ENCODE data around the gene SIK3.
"Not testable (repeated sequence)": the region's sequence is repeated elsewhere in the genome, so short reads cannot be mapped to it uniquely, and the experiment has no call there.

Gene SIK3

DNA sequence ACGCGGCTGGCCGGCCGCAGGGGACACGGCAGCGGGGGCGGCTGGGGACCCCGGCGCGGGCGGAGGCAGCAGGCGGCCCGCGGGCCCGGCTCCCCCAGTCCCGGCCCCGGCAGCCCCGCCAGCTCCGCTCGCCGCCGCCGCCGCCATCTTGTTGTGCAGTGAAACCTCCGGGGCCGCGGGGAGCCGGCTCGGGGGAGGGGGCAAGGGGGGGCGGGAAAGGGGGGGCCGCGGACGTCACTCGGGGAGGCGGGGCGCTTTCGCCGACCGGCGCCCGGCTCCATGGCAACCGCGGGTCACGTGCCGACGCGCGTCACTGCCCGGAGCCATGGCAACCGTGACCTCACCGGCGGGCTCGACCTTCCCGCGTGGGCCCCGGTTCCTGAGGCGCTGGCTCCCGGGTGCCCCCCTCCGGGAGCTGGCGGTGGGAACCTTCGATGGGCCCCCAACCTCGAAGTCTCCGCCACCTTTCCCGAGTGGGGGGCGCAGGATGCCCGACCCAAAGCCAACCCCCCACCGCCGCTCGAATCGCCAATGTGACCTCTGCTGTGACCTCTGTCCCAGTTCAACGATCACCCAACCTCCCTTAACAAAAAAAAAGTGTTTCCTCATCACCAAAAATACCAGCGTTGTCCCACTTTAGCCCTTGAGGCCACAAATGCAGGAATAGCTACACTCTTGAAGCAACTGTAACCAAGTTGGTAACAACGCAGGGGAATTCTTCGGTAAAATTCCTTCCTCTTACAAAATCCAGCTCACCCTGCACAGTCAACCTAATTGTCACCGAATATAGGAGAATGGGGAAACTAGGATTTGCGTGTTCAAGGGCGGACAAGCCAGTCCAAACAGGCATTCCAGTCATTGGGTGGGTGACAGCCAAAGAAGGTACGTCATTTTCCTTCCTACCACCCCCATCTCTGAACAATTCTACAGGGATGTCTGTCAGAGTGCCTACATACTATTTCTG, at the start of gene SIK3:
TSS of gene SIK3 (minus strand) at position 160 of the 964 bp plus-strand sequence. CDS start at position 147, 13 bp downstream.
- peak; percentile 95 for DNase-seq

DNA sequence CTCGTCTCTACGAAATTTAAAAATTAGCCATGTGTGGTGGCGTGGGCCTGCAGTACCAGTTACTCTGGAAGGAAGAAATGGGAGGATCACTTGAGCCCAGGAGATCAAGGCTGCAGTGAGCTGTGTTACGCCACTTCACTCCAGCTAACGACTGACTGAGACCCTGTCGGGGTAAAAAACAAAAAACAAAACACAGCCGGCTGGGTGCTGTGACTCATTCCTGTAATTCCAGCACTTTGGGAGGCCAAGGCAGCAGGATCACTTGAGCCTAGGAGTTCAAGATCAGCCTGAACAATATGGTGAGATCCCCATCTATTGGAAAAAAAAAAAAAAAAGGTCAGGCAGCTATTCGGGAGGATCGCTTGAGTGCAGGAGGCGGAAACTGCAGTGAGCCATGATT, 48.3 kb upstream of the SIK3 start:
- DNase-seq = no peak

DNA sequence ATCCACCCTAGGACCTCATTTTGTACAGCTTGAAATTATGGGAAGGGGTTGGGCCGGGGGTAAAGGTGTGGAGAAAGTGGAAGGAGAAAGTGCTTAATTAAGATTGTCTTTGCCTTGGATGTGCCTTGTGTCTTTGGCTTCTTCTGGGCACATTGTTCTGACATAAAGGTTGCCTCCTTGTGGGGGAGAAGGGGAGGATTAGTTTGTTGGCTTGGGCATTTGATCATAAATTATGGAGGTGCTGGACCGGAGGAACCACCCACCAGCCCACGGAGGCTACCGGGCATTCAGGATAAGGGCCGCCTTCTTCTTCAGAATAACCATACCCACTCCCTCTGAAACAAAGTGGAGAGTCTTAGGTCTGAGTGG, 47.1 kb upstream of the SIK3 start:
- peak; percentile 29 for DNase-seq

DNA sequence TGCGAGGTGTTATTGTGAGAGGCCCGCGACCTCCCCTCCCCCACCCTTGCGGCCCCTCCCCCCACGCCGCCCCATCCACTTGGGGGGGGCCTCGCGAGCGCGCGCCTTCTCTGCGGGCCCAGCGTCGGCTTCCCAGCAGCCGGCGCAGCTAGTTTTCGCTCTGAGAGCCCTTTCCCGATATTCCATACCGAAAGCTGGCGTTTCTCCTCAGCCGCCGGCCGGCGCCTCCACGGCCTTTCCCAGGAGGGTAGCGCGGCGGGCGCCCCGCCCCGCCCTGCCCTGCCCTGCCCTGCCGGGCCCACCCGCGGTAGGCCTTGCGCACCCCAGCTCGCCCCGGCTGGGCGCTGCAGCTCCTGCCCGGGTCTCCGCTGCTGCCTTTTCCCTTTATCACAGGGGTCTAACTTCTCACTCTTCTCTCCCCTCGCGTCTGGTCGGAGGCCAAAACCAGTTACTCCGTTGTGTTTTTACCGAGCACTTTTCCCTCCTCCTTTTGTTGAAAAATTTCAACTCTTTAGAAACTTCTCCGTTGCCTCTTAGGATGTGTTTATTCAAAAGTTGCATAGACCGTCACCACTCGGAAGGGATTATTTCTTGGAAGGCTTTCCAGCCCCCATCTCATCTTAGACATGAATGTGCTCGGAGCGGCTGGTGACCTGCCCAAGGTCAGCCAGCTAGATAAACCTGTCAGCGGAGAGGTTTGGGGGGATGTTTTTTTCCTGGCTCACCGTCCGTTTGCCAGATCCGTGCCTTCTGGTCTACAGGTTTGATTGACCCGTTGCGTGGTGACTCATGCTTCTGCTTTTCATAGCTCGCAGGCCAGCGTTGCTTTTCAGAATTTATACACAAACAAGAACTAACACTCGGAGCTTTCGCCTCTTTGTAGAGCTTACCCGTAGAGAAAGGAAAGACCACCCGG, 46.5 kb upstream of the SIK3 start:
- DNase-seq = peak; percentile 52

DNA sequence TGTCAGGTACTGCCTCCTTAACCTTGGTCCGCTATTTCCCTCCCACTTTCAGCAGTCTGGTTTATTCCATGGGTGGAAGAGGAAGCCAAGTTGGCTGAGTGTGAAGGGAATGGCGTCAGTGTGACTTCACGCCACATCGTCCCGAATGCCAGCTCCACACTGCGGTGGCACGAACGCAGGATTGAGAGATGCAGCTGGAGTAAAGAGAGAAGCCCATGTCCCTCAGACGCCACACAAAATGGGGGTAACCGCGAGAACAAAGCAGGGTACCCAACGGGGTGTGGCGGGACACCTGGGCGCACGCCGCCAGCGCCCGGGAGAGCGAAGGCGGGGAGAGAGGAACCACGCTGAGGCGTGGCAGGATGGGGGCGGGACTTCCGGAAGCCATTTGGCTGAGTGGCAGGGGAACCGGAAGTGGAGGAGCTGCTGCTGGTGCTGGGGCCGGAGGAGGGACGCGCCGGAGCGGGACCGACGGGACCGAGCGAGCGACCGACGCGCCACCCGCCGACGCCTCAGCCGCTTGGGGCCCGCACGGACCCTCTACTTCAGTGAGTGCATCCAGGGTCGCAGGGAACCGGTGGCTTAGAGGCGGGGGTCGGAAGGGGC, 45.7 kb upstream of the SIK3 start, which contains the start of gene PAFAH1B2:
TSS of gene PAFAH1B2 (plus strand) at position 417 of the 606 bp plus-strand sequence. CDS start 8,161 bp downstream, outside the sequence.
- peak; percentile 98 for DNase-seq

DNA sequence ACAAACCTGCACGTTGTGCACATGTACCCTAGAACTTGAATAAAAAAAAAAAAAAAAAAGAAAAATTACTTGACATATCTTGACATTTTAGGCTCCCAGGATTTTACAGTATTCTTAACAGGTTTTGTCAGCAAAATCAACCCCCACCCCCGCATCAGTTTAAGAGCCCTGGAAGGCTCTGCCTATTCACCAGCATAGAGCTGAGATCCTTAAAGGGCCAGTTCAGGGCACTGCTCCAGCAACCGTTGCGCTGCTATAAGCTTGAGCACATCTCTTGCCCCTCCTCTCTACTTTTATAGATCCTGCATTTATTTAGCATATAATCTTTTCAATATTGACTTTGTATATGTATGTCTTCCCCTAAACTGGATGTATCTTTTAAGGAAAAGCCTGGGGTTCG, 45.2 kb upstream of the SIK3 start:
- peak; percentile 38 for DNase-seq

DNA sequence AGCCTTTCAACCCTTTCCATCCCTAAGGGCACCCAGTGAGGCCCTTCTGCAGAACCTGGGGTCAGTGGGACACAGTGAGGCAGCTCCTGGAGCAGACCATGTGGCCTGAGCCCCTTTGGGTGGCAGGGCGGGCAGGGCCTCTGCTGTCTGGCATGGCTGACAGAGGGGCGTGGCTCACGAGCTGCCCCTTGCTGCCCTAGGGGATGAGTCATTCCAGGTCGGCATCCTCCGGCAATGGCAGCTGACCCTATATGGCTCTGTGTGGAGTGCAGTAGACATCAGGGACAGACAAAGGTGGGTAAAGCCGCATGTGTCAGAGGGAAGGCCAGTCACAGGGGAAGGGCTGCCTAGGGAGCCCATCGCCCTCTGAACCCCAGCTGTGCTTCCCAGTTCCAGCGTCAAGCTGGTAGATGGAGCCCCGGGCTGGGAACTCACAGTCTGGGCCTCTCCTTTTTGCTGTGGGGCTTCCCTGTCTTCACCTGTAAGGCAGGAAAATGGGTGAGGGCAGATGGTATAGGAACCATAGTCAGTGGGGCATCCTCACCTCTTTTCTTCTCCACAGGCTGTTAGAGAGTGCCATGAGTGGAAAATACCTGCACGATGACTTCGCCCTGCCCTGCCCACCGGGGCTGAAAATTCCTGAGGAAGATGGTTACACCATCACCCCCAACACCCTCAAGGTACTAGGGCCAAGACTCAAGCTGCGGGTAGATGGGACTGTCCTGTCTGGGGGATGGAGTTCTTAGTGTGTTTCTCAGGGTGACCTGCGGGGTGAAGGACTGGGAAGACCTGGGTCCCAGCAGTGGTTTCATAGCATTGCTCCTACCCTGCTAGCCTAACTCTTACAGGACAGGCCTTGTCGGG, 39.2 kb upstream of the SIK3 start:
- DNase-seq = not testable (repeated sequence)

DNA sequence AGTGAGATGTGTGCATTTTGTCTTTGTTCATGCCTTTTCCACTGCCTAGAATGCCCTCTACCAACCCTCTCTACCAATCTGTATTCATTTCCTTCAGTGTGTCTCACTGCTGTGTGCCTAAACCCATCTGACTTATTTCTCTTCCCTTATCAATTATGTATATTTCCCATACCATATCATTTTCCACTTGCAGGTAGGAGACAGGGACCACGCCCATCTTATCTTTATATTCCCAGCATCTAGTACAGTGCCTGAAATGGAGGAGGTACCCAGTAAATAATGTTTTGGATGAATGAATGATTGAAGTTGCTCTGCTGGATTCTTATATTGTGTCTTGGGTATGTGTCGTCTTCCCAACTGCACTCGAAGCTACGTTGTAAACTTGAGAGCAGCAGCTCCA, 36.8 kb upstream of the SIK3 start:
- not testable (repeated sequence) for DNase-seq

DNA sequence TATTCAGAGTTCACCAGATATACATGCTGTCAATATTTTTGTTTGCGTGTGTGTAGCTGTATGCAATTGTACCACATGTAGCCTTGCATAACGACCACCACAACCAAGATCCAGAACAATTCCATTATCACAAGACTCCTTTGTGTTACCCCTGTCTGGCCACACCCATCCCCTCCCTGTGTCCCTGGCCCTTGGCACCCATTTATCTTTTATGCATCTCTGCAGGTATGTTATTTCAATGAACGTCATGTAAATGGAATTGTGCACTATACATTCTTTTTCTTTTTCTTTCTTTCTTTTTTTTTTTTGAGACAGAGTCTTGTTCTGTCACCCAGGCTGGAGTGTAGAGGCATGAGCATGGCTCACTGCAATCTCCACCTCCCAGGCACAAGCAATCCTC, 36.2 kb upstream of the SIK3 start:
- no peak for DNase-seq

DNA sequence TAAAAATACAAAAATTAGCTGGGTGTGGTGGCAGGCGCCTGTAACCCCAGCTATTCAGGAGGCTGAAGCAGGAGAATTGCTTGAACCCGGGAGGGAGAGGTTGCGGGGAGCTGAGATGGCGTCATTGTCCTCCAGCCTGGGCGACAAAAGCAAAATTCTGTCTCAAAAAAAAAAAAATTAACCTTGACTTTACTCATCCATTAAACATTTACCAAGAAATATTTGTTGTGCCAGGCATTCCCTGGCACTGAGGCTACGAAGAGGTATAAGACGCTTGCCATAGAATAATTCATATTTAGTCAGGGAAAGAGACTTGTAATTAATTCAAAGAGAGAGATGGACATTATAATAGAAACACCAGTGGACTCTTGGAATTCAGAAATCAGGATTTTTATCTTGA, 32.7 kb upstream of the SIK3 start:
- no peak for DNase-seq

DNA sequence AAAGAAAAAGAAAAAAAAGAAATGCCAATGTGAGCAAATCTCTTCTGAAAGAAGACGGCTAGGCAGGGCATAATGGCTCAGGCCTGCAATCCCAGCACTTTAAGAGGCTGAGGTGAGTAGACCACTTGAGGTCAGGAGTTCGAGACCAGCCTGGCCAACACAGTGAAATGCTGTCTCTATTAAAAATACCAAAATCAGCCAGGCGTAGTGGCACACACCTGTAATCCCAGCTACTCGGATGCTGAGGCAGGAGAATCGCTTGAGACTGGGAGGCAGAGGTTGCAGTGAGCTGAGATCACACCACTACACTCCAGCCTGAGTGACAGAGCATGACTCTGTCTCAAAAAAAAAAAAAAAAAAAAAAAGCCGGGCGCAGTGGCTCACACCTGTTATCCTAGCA, 32.2 kb upstream of the SIK3 start:
- not testable (repeated sequence) for DNase-seq

DNA sequence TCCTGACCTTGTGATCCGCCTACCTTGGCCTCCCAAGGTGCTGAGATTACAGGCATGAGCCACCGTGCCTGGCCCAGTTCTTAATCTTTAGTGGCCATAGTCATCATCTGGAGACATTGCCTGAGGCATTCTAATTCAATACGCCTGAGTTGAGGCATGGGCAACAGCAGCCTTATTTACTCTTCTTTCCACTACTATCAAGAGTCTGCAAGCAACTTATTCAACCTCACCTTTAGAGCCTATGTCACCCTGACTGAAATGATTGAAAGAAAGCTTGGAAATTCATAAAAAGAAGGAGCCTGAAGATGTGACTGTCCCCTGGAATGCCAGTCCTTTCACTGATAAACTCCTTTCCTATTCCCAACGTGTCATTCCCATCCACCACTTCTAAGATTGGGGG, 30.1 kb upstream of the SIK3 start:
- no peak for DNase-seq

DNA sequence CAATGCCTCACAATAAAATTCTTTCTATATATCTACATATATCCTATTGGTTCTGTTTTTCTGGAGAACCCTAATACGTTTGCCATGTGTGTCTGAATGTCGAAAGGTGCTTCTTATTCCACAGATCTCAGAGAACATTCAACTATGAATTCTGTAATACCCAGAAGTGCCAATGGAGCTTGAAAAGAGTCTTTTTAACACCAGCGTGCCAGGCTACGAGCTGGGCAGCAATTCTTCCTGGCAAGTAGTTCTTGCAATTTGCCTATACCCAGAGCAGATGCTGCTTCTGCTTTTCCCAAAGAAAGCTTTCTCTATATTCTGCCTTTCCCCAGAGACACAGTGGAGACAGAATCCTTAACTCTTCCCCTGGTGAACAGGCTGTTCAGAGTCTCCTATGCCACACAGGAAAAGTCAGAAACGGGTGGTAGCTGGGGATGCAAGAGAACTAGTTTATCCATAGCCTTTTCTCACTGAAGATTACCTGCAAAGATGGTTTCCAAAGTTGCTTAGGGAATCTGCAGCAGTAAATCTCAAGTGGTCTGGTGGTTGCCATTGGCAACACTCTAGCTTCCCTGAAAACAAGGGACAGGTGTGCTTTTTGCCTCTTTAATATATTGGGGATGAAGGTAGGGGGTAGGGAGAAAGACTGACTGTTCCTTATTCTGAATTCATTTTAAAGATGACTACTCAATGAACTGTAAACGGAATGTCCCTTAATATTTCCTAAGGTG, 29.1 kb upstream of the SIK3 start:
- no peak for DNase-seq

DNA sequence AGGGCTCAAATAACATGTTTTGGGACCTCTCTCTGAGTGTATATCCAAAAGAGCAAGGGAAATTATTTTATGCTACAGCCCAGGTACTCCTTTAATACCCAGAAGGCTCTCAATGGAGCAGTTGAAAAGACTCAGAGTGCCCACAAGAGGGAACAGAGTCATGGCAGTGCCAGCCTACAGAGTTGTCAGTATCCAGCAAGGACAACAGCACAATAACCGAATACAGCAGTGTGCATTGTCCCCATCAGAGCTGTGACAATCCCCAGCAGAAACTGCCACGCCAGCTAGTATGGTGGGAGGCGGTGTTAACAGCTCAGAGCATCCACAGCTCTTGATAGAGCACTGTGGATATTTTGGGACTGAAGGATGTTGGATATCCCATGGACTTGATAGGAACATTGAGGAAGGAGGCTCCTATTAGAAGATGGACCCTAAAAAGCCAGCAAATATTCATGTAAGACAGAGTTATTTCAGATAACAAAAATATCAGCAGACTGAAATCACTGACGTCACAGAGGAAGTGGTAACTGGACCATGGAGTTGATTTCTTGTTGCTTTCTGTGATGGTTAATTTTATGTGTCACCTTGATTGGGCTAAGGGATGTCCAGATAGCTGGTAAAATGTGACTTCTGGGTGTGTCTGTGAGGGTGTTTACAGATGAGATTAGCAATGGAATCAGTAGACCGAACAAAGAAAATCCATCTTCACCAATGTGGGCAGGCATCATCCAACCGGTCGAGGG, 28.2 kb upstream of the SIK3 start:
- no peak for DNase-seq

DNA sequence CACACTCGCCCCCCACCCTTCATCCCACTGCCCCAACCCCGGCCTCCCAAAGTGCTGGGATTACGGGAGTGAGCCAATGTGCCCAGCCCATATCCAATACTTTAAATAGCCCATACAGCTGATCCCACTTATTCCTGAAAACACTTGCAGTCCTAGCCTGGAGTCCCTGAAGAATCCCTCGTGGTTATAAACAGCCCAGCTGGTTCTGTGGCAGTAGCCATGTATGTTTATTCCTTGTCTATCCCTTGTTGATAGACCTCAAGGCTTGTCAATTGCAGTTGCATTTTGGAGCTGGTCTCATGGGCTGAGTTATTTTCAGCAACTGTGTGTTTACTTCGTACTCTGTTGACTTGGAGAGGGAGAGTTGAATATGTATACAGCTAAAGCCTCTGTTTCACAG, 24.3 kb upstream of the SIK3 start:
- DNase-seq = no peak

DNA sequence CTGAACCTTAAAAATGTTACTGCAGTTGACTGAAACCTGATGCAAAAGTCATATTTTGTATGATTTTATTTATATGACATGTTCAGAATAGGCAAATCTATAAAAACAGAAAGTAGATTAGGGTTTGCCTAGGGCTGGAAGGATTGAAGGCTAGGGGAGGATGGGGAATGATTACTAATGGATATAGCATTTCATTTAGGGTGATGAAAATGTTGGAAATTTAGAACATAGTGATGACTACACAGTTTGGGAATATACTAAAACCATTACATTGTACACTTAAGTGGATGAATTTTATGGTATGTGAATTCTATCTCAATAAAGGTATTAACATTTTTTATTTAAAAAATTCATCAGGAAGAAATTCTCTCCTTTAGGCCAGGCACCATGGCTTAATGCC, 22.9 kb upstream of the SIK3 start:
- no peak for DNase-seq

DNA sequence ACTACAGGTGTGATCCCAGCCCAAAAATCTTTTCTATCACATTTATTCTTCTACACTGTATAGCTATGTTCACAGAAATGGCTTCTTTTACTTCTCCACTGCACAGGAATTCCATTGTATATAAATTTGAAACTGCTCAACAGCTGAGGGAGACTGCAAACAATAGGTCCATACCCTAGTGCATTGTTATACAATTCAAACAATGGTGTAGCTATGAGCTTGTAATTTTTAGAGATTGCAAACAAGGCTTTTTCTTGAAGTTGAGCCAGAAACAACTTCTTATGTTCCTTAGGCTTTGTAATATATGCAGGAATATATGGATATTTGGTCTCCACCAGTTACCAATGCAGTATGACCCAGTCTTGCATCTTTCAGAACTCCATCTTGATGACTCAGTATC, 19.5 kb upstream of the SIK3 start:
- no peak for DNase-seq

DNA sequence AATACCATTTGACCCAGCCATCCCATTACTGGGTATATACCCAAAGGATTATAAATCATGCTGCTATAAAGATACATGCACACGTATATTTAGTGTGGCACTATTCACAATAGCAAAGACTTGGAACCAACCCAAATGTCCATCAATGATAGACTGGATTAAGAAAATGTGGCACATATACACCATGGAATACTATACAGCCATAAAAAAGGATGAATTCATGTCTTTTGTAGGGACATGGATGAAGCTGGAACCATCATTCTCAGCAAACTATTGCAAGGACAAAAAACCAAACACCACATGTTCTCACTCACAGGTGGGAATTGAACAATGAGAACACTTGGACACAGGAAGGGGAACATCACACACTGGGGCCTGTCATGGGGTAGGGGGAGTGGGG, 14.7 kb upstream of the SIK3 start:
- DNase-seq = not testable (repeated sequence)

DNA sequence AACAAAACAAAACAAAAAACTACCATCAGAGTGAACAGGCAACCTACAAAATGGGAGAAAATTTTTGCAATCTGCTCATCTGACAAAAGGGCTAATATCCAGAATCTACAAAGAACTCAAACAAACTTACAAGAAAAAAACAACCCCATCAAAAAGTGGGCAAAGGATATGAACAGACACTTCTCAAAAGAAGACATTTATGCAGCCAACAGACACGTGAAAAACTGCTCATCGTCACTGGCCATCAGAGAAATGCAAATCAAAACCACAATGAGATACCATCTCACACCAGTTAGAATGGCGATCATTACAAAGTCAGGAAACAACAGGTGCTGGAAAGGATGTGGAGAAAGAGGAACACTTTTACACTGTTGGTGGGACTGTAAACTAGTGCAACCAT, 14.3 kb upstream of the SIK3 start:
- not testable (repeated sequence) for DNase-seq

DNA sequence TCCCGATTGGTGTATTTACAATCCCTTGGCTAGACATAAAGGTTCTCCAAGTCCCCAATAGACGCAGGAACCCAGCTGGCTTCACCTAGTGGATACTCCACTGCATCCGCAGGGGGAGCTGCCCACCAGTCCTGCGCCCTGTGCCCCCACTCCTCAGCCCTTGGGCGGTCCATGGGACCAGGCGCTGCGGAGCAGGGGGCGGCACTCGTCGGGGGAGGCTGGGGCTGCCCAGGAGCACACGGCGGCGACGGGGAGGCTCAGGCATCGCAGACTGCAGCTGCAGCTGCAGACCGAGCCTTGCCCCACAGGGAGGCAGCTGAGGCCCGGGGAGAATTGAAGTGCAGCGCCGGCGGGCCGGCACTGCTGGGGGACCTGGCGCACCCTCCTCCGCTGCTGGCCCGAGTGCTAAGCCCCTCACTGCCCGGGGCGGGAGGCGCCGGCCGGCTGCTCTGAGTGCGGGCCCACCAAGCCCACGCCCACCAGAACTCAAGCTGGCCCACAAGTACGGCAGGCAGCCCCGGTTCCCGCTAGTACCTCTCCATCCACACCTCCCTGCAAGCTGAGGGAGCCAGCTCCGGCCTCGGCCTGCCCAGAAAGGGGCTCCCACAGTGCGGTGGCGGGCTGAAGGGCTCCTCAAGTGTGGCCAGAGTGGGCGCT, 12.2 kb upstream of the SIK3 start:
- DNase-seq = no peak

Data from activated CD4-positive, alpha-beta T cell treated with anti-CD3 and anti-CD28 coated beads, Interleukin-2, Interleukin-6, amounts not matched to agents 100 ng/mL and 50 ng/mL, durations not matched to agents 16 hours and 8 hours (primary cell).